Spinal cord (tissue), 10 donors: ENCODE results near the gene HSPB8. TPM values are rescaled to one million over a fixed set of nuclear protein-coding genes. Genes with fewer than 3 reads are reported as not detected.

Source experiments
- DNase-seq, 6 donors: peaks; one replicate each; pipeline versions ENCODE4 v3.0.0 to v3.0.0-alpha.2; 2013 to 2015; ENCODE audit warnings: low spot score in 6 of 6, low read depth in 4 of 6
- H3K27ac ChIP-seq: one replicate; pipeline ENCODE4 v1.5.1; 2013; ENCODE audit warnings: low read depth, low read length, control low read depth
- H3K27me3 ChIP-seq: one replicate; pipeline ENCODE4 v1.6.1; 2013; ENCODE audit warnings: low read length; ENCODE audit not compliant: control insufficient read depth, insufficient read depth
- H3K36me3 ChIP-seq: one replicate; pipeline ENCODE4 v1.6.1; 2013; ENCODE audit warnings: low read length; ENCODE audit not compliant: control insufficient read depth, insufficient read depth
- H3K4me1 ChIP-seq: one replicate; pipeline ENCODE4 v1.6.1; 2013; ENCODE audit warnings: low read length; ENCODE audit not compliant: control insufficient read depth, insufficient read depth
- H3K4me3 ChIP-seq: one replicate; pipeline ENCODE4 v1.5.1; 2013; ENCODE audit warnings: low read depth, low read length, control low read depth
- H3K9me3 ChIP-seq: one replicate; pipeline ENCODE4 v1.6.1; 2013; ENCODE audit warnings: low read length; ENCODE audit not compliant: control insufficient read depth, insufficient read depth
- WGBS: methylation state at CpG from one replicate; pipeline ENCODE4 v1.1.5; 2013; ENCODE audit warnings: missing lambda C conversion rate; ENCODE audit not compliant: insufficient coverage; 5-methylcytosine and 5-hydroxymethylcytosine counted together
- polyA plus RNA-seq, 2 donors: library from polyadenylated mRNA; unstranded; fragments of 120-200 nt; gene quantifications; one replicate each; pipeline ENCODE4 v1.2.1, GENCODE V29; 2013; ENCODE audit not compliant: insufficient read length in 2 of 2
- total RNA-seq, 2 donors: library from RNA; depleted of rRNA in 1 of 2; stranded (reverse); fragments of 120-200 nt in 1 of 2; fragments of >200 nt in 1 of 2; gene quantifications; one replicate each; pipeline versions ENCODE4 v1.2.3 to v1.2.4, GENCODE V29; 2013 to 2014
- donor health status: healthy.

The HSPB8 gene
- total and polyA plus RNA-seq, 4 donors = 14.8 to 31.2 (median 26.8) TPM

GRCh38 chr12:119239040-119239439 is 60.3 kb downstream of the HSPB8 start:
- Histone ChIP-seq H3K36me3 (no peaks in the 10 kb centered on the region), H3K27ac (no peak overlapping the region), H3K4me1 (no peaks in the 10 kb centered on the region), H3K9me3 (no peaks in the 10 kb centered on the region), H3K4me3 (no peak overlapping the region), H3K27me3 (no peaks in the 10 kb centered on the region)
- no peak for DNase-seq
- WGBS = 55% methylated on average over 3 of the region's 3 CpGs

- Histone ChIP-seq H3K4me1 (no peaks in the 10 kb centered on the region), H3K27ac (no peak overlapping the region), H3K9me3 (no peaks in the 10 kb centered on the region), H3K27me3 (no peaks in the 10 kb centered on the region), H3K36me3 (no peaks in the 10 kb centered on the region), H3K4me3 (no peak overlapping the region)
- DNase-seq = no peak
- WGBS = 87% methylated on average over 3 of the region's 5 CpGs
Observed at GRCh38 chr12:119241049-119241448, 62.3 kb downstream of the HSPB8 start.

GRCh38 chr12:119241580-119242169 is 62.9 kb downstream of the HSPB8 start:
- Histone ChIP-seq H3K27me3 (no peaks in the 10 kb centered on the region), H3K4me1 (no peaks in the 10 kb centered on the region), H3K27ac (no peak overlapping the region), H3K4me3 (no peak overlapping the region), H3K9me3 (no peaks in the 10 kb centered on the region), H3K36me3 (no peaks in the 10 kb centered on the region)
- 70% methylated on average over 9 of the region's 9 CpGs for WGBS
- DNase-seq = peak in 1 of 6 donors; percentile 46

Other genes with a start within 250 kb of the HSPB8 start
- gene SRRM4, start 197.4 kb upstream of the HSPB8 start, total RNA-seq = 1 to 10 TPM; 3.8 to 6.6 TPM
- gene SRRM4, start 197.4 kb upstream of the HSPB8 start, polyA plus RNA-seq = 10 to 100 TPM; 21.2 to 22.6 TPM
- 1 to 10 TPM in 1 of 2 donors, under 1 TPM in 1; 0.50 to 3.7 TPM for gene CCDC60, start 155.8 kb downstream of the HSPB8 start, total RNA-seq
- under 1 TPM; 0.86 to 0.92 TPM for gene CCDC60, start 155.8 kb downstream of the HSPB8 start, polyA plus RNA-seq